Activated CD8-positive, alpha-beta T cell treated with anti-CD3 and anti-CD28 coated beads for 36 hours (primary cell): Measurements from ENCODE around the gene STMN3. TPM values are rescaled to one million over a fixed set of nuclear protein-coding genes. Genes with fewer than 3 reads are reported as not detected.

Experiments
- ATAC-seq: fragments of 200-7000 bp; cut with Tn5 transposase; one replicate; pipeline ENCODE4 v1.10.0; 2021; ENCODE audit warnings: mild to moderate bottlenecking, moderate library complexity
- CTCF ChIA-PET: fragments of 350-600 bp; sonication (Branson Sonifier 250); formaldehyde crosslinking; loops from one replicate; lab custom pipeline; 2021; ENCODE audit warnings: antibody characterized with exemption; lab: Charles Lee
- POLR2A ChIA-PET: fragments of 350-600 bp; sonication (Branson Sonifier 250); formaldehyde crosslinking; loops from one replicate; lab custom pipeline; 2021; ENCODE audit warnings: antibody characterized with exemption; lab: Charles Lee
- DNase-seq: peaks from one replicate; pipeline ENCODE4 v3.0.0-alpha.2; 2020
- H3K27ac Mint-ChIP-seq: one replicate; pipeline ENCODE4 v1.8.0; 2021; ENCODE audit warnings: mild to moderate bottlenecking, mixed read lengths
- H3K27me3 Mint-ChIP-seq: one replicate; pipeline ENCODE4 v1.8.0; 2021; ENCODE audit warnings: mixed read lengths
- H3K36me3 Mint-ChIP-seq: one replicate; pipeline ENCODE4 v1.8.0; 2021; ENCODE audit warnings: low read depth, mixed read lengths
- H3K4me1 Mint-ChIP-seq: one replicate; pipeline ENCODE4 v1.8.0; 2021; ENCODE audit warnings: low read depth, mixed read lengths
- H3K4me3 Mint-ChIP-seq: one replicate; pipeline ENCODE4 v1.8.0; 2021; ENCODE audit warnings: mild to moderate bottlenecking, moderate library complexity, mixed read lengths
- H3K9me3 Mint-ChIP-seq: one replicate; pipeline ENCODE4 v1.8.0; 2021; ENCODE audit warnings: mixed read lengths
- intact Hi-C: fragments of 100-400 bp; cut with micrococcal nuclease; formaldehyde crosslinking; loops from one replicate; pipeline ENCODE4 v1.10.0; 2022
- total RNA-seq, 2 experiments: library from RNA; stranded (reverse); gene quantifications; one replicate each; pipeline ENCODE4 v1.2.3, GENCODE V29; 2021
- TF ChIP-seq, protein P1 (sequence below): fragments of 200-600 bp; IDR thresholded peaks from one replicate; pipeline ENCODE4 v1.8.0; 2022; ENCODE audit warnings: antibody characterized with exemption, mild to moderate bottlenecking

The STMN3 gene
- total RNA-seq, 2 experiments from 2014 or later: 17.8 to 18.4 TPM

GRCh38 chr20:63656451-63656850 is 3.2 kb upstream of the STMN3 start:
- Mint-ChIP-seq H3K4me1 (peaks cover 26% of the 10 kb centered on the region), H3K9me3 (no peaks in the 10 kb centered on the region), H3K4me3 (peak overlapping the region; percentile 96), H3K27me3 (no peaks in the 10 kb centered on the region), H3K27ac (no peak overlapping the region), H3K36me3 (peaks cover 11% of the 10 kb centered on the region)
- intact Hi-C loops: no loop called here
- ATAC-seq (no peak), DNase-seq (no peak)
- ChIA-PET CTCF (no interaction called here), POLR2A (interaction anchor here (2.2 kb wide), 1 partner anchor 29 kb away, joined by 6 read pairs; the partner anchor contains the start of gene GMEB2)
- TF ChIP-seq, protein P1, sequence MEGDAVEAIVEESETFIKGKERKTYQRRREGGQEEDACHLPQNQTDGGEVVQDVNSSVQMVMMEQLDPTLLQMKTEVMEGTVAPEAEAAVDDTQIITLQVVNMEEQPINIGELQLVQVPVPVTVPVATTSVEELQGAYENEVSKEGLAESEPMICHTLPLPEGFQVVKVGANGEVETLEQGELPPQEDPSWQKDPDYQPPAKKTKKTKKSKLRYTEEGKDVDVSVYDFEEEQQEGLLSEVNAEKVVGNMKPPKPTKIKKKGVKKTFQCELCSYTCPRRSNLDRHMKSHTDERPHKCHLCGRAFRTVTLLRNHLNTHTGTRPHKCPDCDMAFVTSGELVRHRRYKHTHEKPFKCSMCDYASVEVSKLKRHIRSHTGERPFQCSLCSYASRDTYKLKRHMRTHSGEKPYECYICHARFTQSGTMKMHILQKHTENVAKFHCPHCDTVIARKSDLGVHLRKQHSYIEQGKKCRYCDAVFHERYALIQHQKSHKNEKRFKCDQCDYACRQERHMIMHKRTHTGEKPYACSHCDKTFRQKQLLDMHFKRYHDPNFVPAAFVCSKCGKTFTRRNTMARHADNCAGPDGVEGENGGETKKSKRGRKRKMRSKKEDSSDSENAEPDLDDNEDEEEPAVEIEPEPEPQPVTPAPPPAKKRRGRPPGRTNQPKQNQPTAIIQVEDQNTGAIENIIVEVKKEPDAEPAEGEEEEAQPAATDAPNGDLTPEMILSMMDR: no peak

GRCh38 chr20:63655249-63655648 is 2.0 kb upstream of the STMN3 start:
- TF ChIP-seq, protein P1: no peak
- ATAC-seq: no peak
- Mint-ChIP-seq H3K9me3 (no peaks in the 10 kb centered on the region), H3K27ac (no peak overlapping the region), H3K27me3 (no peaks in the 10 kb centered on the region), H3K4me1 (peaks cover 28% of the 10 kb centered on the region), H3K4me3 (no peak overlapping the region), H3K36me3 (peaks cover 10% of the 10 kb centered on the region)
- intact Hi-C loops: no loop called here
- CTCF ChIA-PET: interaction anchor here (2.2 kb wide), 1 partner anchor 14 kb away, joined by 13 read pairs; no protein-coding TSS in a partner anchor
- POLR2A ChIA-PET: interaction anchor here (2.2 kb wide), 1 partner anchor 28 kb away, joined by 6 read pairs; the partner anchor contains the start of gene GMEB2
- DNase-seq: no peak

DNA sequence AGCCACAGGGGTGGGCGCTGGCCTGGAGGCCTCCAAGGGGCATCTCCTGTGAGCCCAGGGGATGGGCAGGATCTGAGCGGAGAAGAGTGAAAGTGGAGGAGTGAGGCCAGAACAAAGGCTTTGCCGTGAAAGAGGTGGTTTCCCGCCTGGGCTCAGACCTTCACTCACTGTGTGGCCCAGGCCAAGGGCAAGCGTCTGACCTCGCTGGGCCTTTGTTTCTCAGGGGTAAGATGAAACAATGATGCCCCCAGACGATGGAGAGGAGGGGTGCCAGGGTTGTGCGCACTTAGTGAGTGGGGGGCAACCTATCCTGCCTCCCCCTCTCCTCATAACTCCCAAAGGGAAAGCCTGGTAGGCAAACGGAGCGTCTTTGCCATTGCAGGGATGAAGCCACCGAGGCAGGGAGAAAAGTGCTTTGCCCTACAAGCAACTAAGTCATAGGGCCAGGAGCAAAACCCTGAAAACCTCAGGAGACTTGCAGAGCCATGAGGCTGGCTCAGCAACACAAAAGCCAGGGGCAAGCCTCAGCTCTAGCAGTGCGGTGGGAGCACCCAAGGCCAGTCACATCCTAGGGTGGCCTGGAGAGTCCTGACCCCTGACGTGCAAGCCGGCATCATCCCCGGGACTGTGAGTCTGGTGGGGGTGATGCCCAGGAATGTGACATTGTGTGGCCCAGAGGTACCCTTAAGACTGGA is 897 bp upstream of the STMN3 start:
- ChIA-PET CTCF (interaction anchor here (2.2 kb wide), 1 partner anchor 12 kb away, joined by 13 read pairs; no protein-coding TSS in a partner anchor), POLR2A (interaction anchor here (1.5 to 1.8 kb wide), 2 partner anchors 12 to 27 kb away, joined by 4 to 9 read pairs; partner anchors contain the start of gene GMEB2)
- H3K36me3 Mint-ChIP-seq: peaks cover 5% of the 10 kb centered on the region
- H3K9me3 Mint-ChIP-seq: no peaks in the 10 kb centered on the region
- intact Hi-C loops: no loop called here
- H3K27me3 Mint-ChIP-seq: no peaks in the 10 kb centered on the region
- peak overlapping the region; percentile 80 for H3K4me3 Mint-ChIP-seq
- H3K4me1 Mint-ChIP-seq: peaks cover 21% of the 10 kb centered on the region
- H3K27ac Mint-ChIP-seq: peak overlapping the region; percentile 87
- TF ChIP-seq, protein P1: no peak
- ATAC-seq (peak; percentile 5), DNase-seq (no peak)

GRCh38 chr20:63652192-63652980 is 838 bp downstream of the STMN3 start:
- peak; percentile 34 for ATAC-seq
- H3K27ac Mint-ChIP-seq: no peak overlapping the region
- peak overlapping the region; percentile 68 for H3K4me3 Mint-ChIP-seq
- TF ChIP-seq, protein P1: no peak
- no peaks in the 10 kb centered on the region for H3K36me3 Mint-ChIP-seq
- peaks cover 20% of the 10 kb centered on the region for H3K4me1 Mint-ChIP-seq
- H3K27me3 Mint-ChIP-seq: no peaks in the 10 kb centered on the region
- intact Hi-C loops: no loop called here
- H3K9me3 Mint-ChIP-seq: no peaks in the 10 kb centered on the region
- POLR2A ChIA-PET: interaction anchor here (0.8 to 1.8 kb wide), 3 partner anchors 10 to 25 kb away, joined by 3 to 9 read pairs (median 4); partner anchors contain the start of gene GMEB2
- CTCF ChIA-PET: interaction anchor here (1.2 to 1.9 kb wide), 2 partner anchors 10 to 328 kb away, joined by 3 to 12 read pairs; no protein-coding TSS in a partner anchor
- DNase-seq: peak; percentile 51
